ENCODE data around the gene RARB.

RARB gene

GRCh38 chr3:25536521-25537391, 108.7 kb downstream of the RARB start:
- TF ChIP-seq CTCF (IDR thresholded peaks at IDR 0.05; ENCODE audit: low read length, missing control alignments) = no peak
- no peak overlapping the region for H3K4me3 ChIP-seq (replicated peaks; ENCODE audit: low read depth, low read length)
- DNase-seq (ENCODE audit: low read depth) = peak; percentile 27

GRCh38 chr3:25537516-25537915, 109.5 kb downstream of the RARB start:
- H3K4me3 ChIP-seq (replicated peaks; ENCODE audit: low read depth, low read length) = no peak overlapping the region
- no peak for TF ChIP-seq CTCF (IDR thresholded peaks at IDR 0.05; ENCODE audit: low read length, missing control alignments)
- no peak for DNase-seq (ENCODE audit: low read depth)

- H3K4me3 ChIP-seq (replicated peaks; ENCODE audit: low read depth, low read length) = no peak overlapping the region
- no peak for DNase-seq (ENCODE audit: low read depth)
- TF ChIP-seq CTCF (IDR thresholded peaks at IDR 0.05; ENCODE audit: low read length, missing control alignments) = no peak
Measured at GRCh38 chr3:25540273-25540672, 112.2 kb downstream of the RARB start.

- DNase-seq (ENCODE audit: low read depth) = peak; percentile 37
- no peak for TF ChIP-seq CTCF (IDR thresholded peaks at IDR 0.05; ENCODE audit: low read length, missing control alignments)
- H3K4me3 ChIP-seq (replicated peaks; ENCODE audit: low read depth, low read length) = no peak overlapping the region
Measured at GRCh38 chr3:25542492-25543039, 114.5 kb downstream of the RARB start.

GRCh38 chr3:25547103-25547502, 119.0 kb downstream of the RARB start:
- no peak overlapping the region for H3K4me3 ChIP-seq (replicated peaks; ENCODE audit: low read depth, low read length)
- DNase-seq (ENCODE audit: low read depth) = no peak
- no peak for TF ChIP-seq CTCF (IDR thresholded peaks at IDR 0.05; ENCODE audit: low read length, missing control alignments)

GRCh38 chr3:25547943-25548674, 120.0 kb downstream of the RARB start:
- no peak overlapping the region for H3K4me3 ChIP-seq (replicated peaks; ENCODE audit: low read depth, low read length)
- DNase-seq (ENCODE audit: low read depth) = no peak
- TF ChIP-seq CTCF (IDR thresholded peaks at IDR 0.05; ENCODE audit: low read length, missing control alignments) = no peak
